B cell (primary cell): ENCODE results near the gene TRIP11. TPM values are rescaled to one million over a fixed set of nuclear protein-coding genes. Genes with fewer than 3 reads are reported as not detected.

Experiments
- ATAC-seq: fragments of 200-7000 bp; cut with Tn5 transposase; one replicate; pipeline ENCODE4 v1.10.0; 2021; ENCODE audit warnings: low read depth, mild to moderate bottlenecking, moderate number of reproducible peaks, moderate library complexity
- CTCF ChIA-PET: fragments of 350-600 bp; sonication (Branson Sonifier 250); formaldehyde crosslinking; loops from one replicate; lab custom pipeline; 2021; ENCODE audit warnings: antibody characterized with exemption, inconsistent platforms; lab: Charles Lee
- POLR2A ChIA-PET: fragments of 350-600 bp; sonication (Branson Sonifier 250); formaldehyde crosslinking; loops from one replicate; lab custom pipeline; 2021; ENCODE audit warnings: antibody characterized with exemption; lab: Charles Lee
- DNase-seq: peaks from one replicate; pipeline ENCODE4 v3.0.0; 2013
- H2AFZ ChIP-seq: 2 replicates; pipeline ENCODE4 v1.6.1; 2012; ENCODE audit warnings: mild to moderate bottlenecking, low read depth, low read length; ENCODE audit not compliant: insufficient read depth, poor library complexity, severe bottlenecking
- H3K27ac ChIP-seq, 2 donors: 1 replicate in 1 of 2; 2 replicates in 1 of 2; pipeline ENCODE4 v1.5.1; 2012 to 2013; ENCODE audit warnings: low read length in 2 of 2, mild to moderate bottlenecking in 2 of 2, moderate library complexity in 1 of 2
- H3K27me3 ChIP-seq, 4 experiments: fragments of 200-600 bp in 1 of 4; sonication (generic) in 1 of 4; replicated peaks in 1 of 4; 1 replicate in 2 of 4; 2 replicates in 2 of 4; pipeline versions ENCODE4 v1.6.1 to v1.7.0; 2013 to 2016; ENCODE audit warnings: low read length in 3 of 4, mild to moderate bottlenecking in 2 of 4, mixed read lengths in 1 of 4, moderate library complexity in 1 of 4; ENCODE audit not compliant: insufficient read depth in 4 of 4, control insufficient read depth in 3 of 4; ENCODE audit errors: control extremely low read depth in 1 of 4
- H3K36me3 ChIP-seq, 2 experiments: replicated peaks in 1 of 2; 1 replicate in 1 of 2; 2 replicates in 1 of 2; pipeline versions ENCODE4 v1.6.1 to v1.7.1; 2013; ENCODE audit warnings: low read length in 1 of 2; ENCODE audit not compliant: insufficient read depth in 2 of 2, control insufficient read depth in 1 of 2; ENCODE audit errors: control extremely low read depth in 1 of 2, extremely low read depth in 1 of 2
- H3K4me1 ChIP-seq, 2 donors: fragments of 200-600 bp in 1 of 2; sonication (generic) in 1 of 2; 1 replicate in 1 of 2; 2 replicates in 1 of 2; pipeline versions ENCODE4 v1.5.1 to v1.6.1; 2013 to 2017; ENCODE audit warnings: low read length in 2 of 2; ENCODE audit not compliant: control insufficient read depth in 2 of 2, insufficient read depth in 2 of 2
- H3K4me2 ChIP-seq: replicated peaks from 2 replicates; pipeline ENCODE3; 2012; ENCODE audit warnings: mild to moderate bottlenecking, low read depth, low read length; ENCODE audit not compliant: poor library complexity, severe bottlenecking
- H3K4me3 ChIP-seq, 5 experiments: fragments of 200-600 bp in 1 of 5; sonication (generic) in 1 of 5; 1 replicate in 3 of 5; 2 replicates in 2 of 5; pipeline versions ENCODE4 v1.5.1 to v1.7.0; 2011 to 2016; ENCODE audit warnings: low read length in 4 of 5, mild to moderate bottlenecking in 4 of 5, low read depth in 2 of 5, control low read depth in 1 of 5, moderate library complexity in 1 of 5; ENCODE audit not compliant: insufficient read depth in 1 of 5; ENCODE audit errors: control extremely low read depth in 1 of 5, extremely low read depth in 1 of 5
- H3K79me2 ChIP-seq: fragments of 200-600 bp; sonication (generic); one replicate; pipeline ENCODE4 v1.6.0; 2016; ENCODE audit warnings: low read length; ENCODE audit not compliant: control insufficient read depth, insufficient read depth
- H3K9ac ChIP-seq: fragments of 200-600 bp; sonication (generic); 2 replicates; pipeline ENCODE4 v1.6.1; 2017; ENCODE audit warnings: mild to moderate bottlenecking, low read length, moderate library complexity
- H3K9me3 ChIP-seq, 3 donors: one replicate each; pipeline versions ENCODE4 v1.6.1 to v1.7.1; 2013; ENCODE audit warnings: low read length in 2 of 3; ENCODE audit not compliant: control insufficient read depth in 2 of 3, insufficient read depth in 1 of 3; ENCODE audit errors: control extremely low read depth in 1 of 3
- H4K20me1 ChIP-seq: 2 replicates; pipeline ENCODE4 v1.6.0; 2012; ENCODE audit warnings: mild to moderate bottlenecking, low read length; ENCODE audit not compliant: insufficient read depth, control insufficient read depth, poor library complexity, severe bottlenecking
- H3K27ac Mint-ChIP-seq: one replicate; pipeline ENCODE4 v1.8.0; 2021; ENCODE audit warnings: mixed read lengths
- H3K27me3 Mint-ChIP-seq: one replicate; pipeline ENCODE4 v1.8.0; 2021; ENCODE audit warnings: mixed read lengths
- H3K4me1 Mint-ChIP-seq: one replicate; pipeline ENCODE4 v1.8.0; 2021; ENCODE audit warnings: mixed read lengths
- H3K4me3 Mint-ChIP-seq: one replicate; pipeline ENCODE4 v1.8.0; 2021; ENCODE audit warnings: mixed read lengths
- H3K9me3 Mint-ChIP-seq: one replicate; pipeline ENCODE4 v1.8.0; 2022; ENCODE audit warnings: mixed read lengths; ENCODE audit not compliant: insufficient read depth
- CTCF ChIP-seq: fragments of 200-600 bp; IDR thresholded peaks from one replicate; pipeline ENCODE4 v1.8.0; 2022; ENCODE audit warnings: antibody characterized with exemption, mild to moderate bottlenecking
- EZH2 ChIP-seq: IDR thresholded peaks from 2 replicates; pipeline ENCODE4 v1.6.1; 2012; ENCODE audit warnings: borderline replicate concordance, low read depth, mild to moderate bottlenecking, moderate library complexity, low read length; ENCODE audit not compliant: insufficient read depth, poor library complexity, severe bottlenecking
- WGBS: methylation state at CpG from one replicate; pipeline ENCODE4 v1.1.5; 2013; ENCODE audit warnings: missing lambda C conversion rate; ENCODE audit not compliant: insufficient coverage; 5-methylcytosine and 5-hydroxymethylcytosine counted together
- intact Hi-C: fragments of 100-400 bp; cut with micrococcal nuclease; formaldehyde crosslinking; loops from one replicate; pipeline ENCODE4 v1.10.0; 2022
- polyA plus RNA-seq: library from polyadenylated mRNA; depleted of rRNA; stranded (reverse); fragments of >200 nt; gene quantifications from 2 replicates; pipeline ENCODE4 v1.2.3, GENCODE V29; 2012
- total RNA-seq, 2 donors: library from RNA; stranded (reverse); fragments of 120-200 nt in 1 of 2; gene quantifications; 1 replicate in 1 of 2; 2 replicates in 1 of 2; pipeline versions ENCODE4 v1.2.3 to v1.2.4, GENCODE V29; 2013 to 2022

The TRIP11 gene
- total and polyA plus RNA-seq, 2 donors (not counting 1 experiment from before 2014, with no cell fraction given): 6.4 to 62.2 TPM

- WGBS: 91% methylated on average over 8 of the region's 11 CpGs
- Histone ChIP-seq H3K4me3 (no peak overlapping the region), H3K4me2 (no peak overlapping the region), H3K27me3 (no peaks in the 10 kb centered on the region), H2AFZ (no peak overlapping the region), H3K79me2 (no peaks in the 10 kb centered on the region), H4K20me1 (no peaks in the 10 kb centered on the region), H3K9me3 (no peaks in the 10 kb centered on the region), H3K27ac (no peak overlapping the region), H3K9ac (no peak overlapping the region), H3K36me3 (no peaks in the 10 kb centered on the region), H3K4me1 (no peaks in the 10 kb centered on the region)
- Mint-ChIP-seq H3K4me1 (no peaks in the 10 kb centered on the region), H3K27me3 (peaks cover 6% of the 10 kb centered on the region), H3K27ac (no peak overlapping the region), H3K4me3 (no peak overlapping the region), H3K9me3 (no peaks in the 10 kb centered on the region)
- DNase-seq (no peak), ATAC-seq (no peak)
- TF ChIP-seq CTCF (no peak), EZH2 (no peak)
- intact Hi-C loops: no loop called here
- ChIA-PET POLR2A (no interaction called here), CTCF (no interaction called here)
Observed at GRCh38 chr14:91931478-91932088, 108.3 kb downstream of the TRIP11 start.

GRCh38 chr14:91929700-91930099 lies 110.2 kb downstream of the TRIP11 start:
- Mint-ChIP-seq H3K4me1 (no peaks in the 10 kb centered on the region), H3K4me3 (no peak overlapping the region), H3K27ac (no peak overlapping the region), H3K9me3 (no peaks in the 10 kb centered on the region), H3K27me3 (peaks cover 8% of the 10 kb centered on the region)
- Histone ChIP-seq H3K9ac (no peak overlapping the region), H3K36me3 (no peaks in the 10 kb centered on the region), H3K4me1 (no peaks in the 10 kb centered on the region), H3K4me3 (no peak overlapping the region), H3K79me2 (no peaks in the 10 kb centered on the region), H3K27me3 (no peaks in the 10 kb centered on the region), H3K9me3 (no peaks in the 10 kb centered on the region), H3K27ac (no peak overlapping the region), H3K4me2 (no peak overlapping the region), H4K20me1 (no peaks in the 10 kb centered on the region), H2AFZ (no peak overlapping the region)
- ChIA-PET POLR2A (no interaction called here), CTCF (no interaction called here)
- intact Hi-C loops: no loop called here
- DNase-seq: no peak
- ATAC-seq: no peak
- 88% methylated on average over 2 of the region's 3 CpGs for WGBS
- no peak for TF ChIP-seq EZH2
- no peak for TF ChIP-seq CTCF
